Measurements from ENCODE around the gene TRMT112.
A peak's percentile ranks its signal among the peaks of the same experiment; 100 is the strongest.

GRCh38 chr11:64358536-64358906 lies 41.2 kb upstream of the TRMT112 start:
- TF ChIP-seq CTCF (IDR thresholded peaks at IDR 0.05; ENCODE audit: poor library complexity, severe bottlenecking) (no peak), POLR2AphosphoS5 (IDR thresholded peaks at IDR 0.05) (no peak), REST (IDR thresholded peaks at IDR 0.05; ENCODE audit: borderline replicate concordance) (peak; percentile 9), RAD21 (conservative IDR thresholded peaks at IDR 0.05) (no peak), TAF1 (IDR thresholded peaks at IDR 0.05; ENCODE audit: low read depth) (no peak), EP300 (conservative IDR thresholded peaks at IDR 0.05; ENCODE audit: poor library complexity, severe bottlenecking) (no peak), EZH2 (IDR thresholded peaks at IDR 0.05; ENCODE audit: borderline replicate concordance, insufficient read depth, low read length, poor library complexity, severe bottlenecking) (no peak)
